ENCODE data around the gene KITLG.
"Not testable (repeated sequence)": the region's sequence is repeated elsewhere in the genome, so short reads cannot be mapped to it uniquely, and the experiment has no call there.

Gene KITLG

DNA sequence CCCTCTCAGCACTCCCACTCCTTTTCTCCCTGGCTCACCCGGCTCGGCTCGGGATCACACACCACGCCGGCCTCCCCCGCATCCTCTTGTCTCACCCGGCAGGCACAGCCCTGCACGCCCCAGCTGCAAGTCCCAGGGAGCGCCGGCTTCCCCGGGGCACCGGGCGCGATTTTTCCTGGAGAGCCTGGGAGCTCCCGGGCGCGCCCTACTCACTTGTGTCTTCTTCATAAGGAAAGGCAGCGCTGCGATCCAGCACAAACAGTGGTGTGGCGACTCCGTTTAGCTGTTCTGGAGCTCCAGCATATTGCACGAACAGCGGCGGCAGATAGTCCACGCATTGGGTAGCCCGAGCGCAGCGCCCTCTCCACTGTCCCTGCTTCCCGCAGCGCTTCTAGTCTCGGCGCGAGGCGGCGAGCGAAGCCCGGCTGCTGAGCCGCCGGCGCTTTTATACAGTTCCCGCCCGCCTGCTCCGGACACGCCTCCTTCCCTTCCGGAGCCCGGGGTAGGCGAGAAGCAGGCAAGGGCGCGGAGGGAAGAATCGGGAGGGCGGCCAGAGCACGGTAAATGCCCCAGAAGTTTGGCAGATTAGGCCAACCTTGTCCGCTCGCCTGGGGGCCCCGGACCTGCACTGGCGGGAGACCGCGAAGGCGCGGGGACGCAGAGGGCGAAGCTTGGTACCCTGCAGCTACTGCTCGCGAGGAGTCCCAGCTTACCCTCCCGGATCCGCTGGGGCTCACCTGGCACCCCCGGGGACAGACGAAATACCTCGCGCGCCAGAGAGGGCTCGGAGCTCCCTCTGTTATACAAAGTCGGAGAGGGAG is at the start of gene KITLG:
Gene KITLG (minus strand): TSS at position 421 of the 821 bp plus-strand sequence. CDS start 193 bp downstream, at position 228.
- DNase-seq: peak; percentile 61

DNA sequence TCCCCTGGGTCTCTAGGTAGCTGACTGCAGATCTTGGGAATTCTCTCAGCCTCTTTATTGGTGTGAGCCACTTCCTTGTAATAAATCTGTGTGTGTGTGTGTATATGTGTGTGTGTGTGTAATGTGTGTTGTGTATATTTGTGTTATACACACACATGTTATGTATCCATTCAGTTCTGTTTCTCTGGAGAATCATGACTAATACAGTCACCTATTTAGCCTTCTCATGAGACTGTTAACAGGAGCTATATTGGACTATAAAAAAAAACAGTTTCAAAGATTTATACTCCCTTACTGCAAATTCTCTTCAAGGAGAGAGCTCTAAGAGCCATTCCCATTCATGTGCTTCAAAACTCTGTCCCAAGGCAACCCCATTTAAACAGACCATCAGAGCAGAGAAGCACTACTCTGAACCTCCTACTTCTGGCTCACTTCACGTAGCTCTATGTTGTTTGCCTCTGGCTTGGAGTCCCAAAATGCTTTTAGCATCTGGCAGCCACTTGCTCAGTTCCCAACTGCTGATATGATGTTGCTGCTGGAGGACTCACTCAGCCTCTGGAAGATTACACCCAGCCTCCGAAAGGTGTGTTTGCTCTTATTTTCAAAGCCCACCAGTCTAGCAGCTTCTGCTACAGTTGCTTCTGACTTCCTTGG is 48.7 kb upstream of the KITLG start:
- no peak for DNase-seq

GRCh38 chr12:88628035-88628434 is 47.8 kb upstream of the KITLG start:
- not testable (repeated sequence) for DNase-seq

DNA sequence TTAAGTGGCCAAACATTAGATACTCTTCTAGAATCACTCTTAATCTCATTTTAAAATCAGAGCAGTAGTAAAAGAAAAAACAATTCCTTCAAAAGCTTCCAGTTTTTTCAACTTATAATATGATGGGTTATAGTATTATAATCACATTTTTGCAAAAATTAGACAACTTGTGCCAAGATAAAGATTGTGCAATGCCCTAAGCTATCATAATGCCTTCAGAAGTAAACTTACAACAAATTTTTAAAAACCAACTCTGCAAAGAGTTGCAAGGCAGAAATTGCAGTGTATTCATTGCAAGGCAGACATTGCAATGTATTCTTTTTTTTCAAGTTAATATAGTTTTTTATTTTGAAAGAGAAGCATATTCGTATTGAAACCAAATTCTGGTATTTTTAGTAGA is 47.2 kb upstream of the KITLG start:
- DNase-seq: no peak

DNA sequence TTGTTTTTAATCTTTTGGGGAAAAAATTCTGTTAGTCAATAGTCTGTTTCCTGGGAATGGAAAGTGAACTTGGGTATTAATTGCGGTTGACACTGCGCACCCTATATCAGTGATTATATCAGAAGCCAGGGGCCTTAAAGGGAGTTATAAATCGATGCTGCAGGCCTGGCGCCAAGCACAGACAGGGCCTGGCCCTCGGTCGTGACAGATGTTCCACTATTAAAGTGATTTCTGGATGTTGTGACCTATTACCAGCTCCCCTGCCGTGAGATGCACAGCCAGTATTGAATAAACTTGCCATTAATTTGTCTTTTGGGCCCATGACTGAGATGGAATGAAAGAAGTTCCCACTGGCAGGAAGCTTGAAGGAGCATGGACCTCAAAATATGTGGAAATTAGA is 45.1 kb upstream of the KITLG start:
- DNase-seq: no peak

GRCh38 chr12:88624911-88625310 is 44.6 kb upstream of the KITLG start:
- DNase-seq: no peak

GRCh38 chr12:88623777-88624548 is 43.7 kb upstream of the KITLG start:
- DNase-seq: no peak

- no peak for DNase-seq
These were observed 37.1 kb upstream of the KITLG start for GRCh38 chr12:88617352-88617751.

DNA sequence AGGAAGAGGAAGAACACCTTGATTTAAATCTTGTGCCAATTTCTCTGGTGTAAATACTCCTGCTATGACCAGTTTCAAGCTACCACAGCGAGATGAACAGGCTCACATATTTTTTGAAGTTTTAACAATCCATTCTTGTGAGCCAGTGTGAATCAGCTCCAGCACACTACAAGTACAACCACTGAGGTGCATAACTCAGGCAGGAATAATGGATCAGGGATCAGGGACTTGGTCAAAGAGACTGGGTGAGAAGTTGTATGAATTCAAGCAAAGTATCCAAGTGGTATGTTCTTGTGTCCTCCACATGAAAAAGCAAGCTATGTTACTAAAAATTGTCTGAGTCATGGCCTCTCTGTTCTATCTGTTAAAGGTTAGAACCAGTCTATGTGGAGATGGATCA is 35.2 kb upstream of the KITLG start:
- DNase-seq: no peak

GRCh38 chr12:88604646-88605045 is 24.4 kb upstream of the KITLG start:
- DNase-seq: no peak

DNA sequence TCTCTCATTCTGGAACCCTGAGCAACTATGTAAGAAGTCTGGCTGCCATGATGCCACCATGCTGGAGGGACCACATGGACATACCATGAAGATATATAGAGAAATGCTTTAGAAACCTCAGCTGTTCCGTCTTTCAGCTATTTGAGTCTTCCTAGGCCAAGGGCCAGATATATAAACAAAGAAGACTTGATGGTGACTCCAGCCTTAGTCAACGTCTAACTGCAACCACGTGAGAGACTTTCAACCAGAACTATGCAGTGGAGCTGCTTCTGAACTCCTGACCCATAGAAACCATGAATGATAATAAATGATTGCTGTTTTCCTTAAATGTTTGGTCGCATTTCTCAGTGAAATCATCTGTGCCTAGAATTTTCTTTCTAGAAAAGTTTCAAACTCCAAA is 20.0 kb upstream of the KITLG start:
- no peak for DNase-seq

GRCh38 chr12:88597365-88597764 is 17.1 kb upstream of the KITLG start:
- no peak for DNase-seq

DNA sequence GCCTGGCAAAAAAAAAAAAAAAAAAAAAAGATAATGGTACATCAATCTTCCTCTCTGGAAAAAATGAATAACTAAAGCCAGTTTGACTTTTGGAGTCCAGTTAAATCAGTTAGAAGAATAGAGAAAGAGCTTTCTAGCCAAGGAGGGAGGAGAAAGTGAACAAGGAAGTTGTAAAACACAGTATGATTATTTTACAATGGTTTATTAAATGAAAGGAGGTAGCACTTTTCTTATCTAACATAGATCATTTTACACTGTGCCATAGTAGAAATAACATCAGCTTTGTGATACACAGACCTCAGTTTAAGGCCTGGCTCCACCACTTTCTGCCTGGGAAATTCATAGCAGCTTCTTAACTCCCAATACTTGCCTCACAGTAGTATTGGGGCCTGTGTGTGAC is 15.4 kb upstream of the KITLG start:
- no peak for DNase-seq

DNA sequence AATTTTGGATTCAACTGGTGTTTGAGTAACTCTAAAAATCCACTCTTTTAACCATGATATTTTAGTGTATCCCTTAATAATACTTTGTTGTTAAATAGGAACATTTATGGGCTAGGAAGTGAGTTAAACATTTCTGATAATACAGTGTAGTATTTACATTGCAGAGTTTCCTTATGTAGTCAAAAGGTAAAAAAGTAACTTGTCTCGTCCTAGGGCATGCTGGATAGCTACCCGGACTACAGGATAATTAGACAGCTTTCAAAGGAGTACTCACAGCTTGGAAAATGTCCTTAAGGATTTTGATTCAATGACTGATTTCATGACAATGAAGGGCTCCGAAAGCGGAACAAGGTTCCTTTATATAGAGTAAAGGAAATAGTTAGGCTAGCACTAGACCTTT is 14.5 kb upstream of the KITLG start:
- DNase-seq: no peak

- no peak for DNase-seq
These were observed 11.1 kb upstream of the KITLG start for GRCh38 chr12:88591343-88591742.

DNA sequence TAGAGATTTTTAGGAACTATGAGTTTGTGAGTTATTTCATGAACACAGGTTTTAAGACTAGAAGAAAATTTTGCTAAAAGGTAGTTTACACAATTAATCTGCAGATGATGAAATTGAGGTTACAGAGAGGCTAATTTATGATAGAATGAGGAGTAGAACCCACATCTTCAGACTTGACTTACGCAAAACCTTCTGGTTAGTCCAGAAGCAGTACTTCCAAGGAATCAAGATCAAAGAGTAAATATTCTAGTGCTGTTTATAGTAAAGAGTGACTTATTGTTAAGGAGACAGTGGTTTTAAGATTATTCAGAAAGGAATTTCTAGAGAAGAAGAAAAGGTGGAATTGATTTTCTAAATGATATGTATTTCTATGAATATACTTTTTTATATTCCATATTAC is 10.6 kb upstream of the KITLG start:
- DNase-seq: no peak

DNA sequence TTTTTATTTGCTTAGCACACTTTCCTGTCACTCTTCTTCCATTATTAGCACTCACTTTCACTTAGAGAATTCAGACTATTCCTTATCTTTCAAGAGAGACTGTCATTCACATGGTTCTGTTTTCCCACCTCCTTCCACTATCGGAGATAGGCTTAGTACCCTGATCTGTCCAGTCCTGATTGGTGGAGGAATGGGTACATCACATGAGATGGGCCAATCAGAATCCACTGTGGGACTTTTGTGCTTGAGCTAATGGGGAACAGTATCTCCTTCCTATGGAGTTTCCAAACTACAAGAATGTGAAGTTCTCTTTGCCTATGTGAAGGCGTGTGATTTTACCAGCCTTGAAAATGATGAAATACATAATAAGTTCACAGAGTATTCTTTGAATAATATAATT is 4.8 kb upstream of the KITLG start:
- DNase-seq: no peak

- no peak for DNase-seq
These were observed 645 bp downstream of the KITLG start for GRCh38 chr12:88579601-88580050.

- peak; percentile 15 for DNase-seq
These were observed 1.1 kb downstream of the KITLG start for GRCh38 chr12:88579161-88579517.

DNA sequence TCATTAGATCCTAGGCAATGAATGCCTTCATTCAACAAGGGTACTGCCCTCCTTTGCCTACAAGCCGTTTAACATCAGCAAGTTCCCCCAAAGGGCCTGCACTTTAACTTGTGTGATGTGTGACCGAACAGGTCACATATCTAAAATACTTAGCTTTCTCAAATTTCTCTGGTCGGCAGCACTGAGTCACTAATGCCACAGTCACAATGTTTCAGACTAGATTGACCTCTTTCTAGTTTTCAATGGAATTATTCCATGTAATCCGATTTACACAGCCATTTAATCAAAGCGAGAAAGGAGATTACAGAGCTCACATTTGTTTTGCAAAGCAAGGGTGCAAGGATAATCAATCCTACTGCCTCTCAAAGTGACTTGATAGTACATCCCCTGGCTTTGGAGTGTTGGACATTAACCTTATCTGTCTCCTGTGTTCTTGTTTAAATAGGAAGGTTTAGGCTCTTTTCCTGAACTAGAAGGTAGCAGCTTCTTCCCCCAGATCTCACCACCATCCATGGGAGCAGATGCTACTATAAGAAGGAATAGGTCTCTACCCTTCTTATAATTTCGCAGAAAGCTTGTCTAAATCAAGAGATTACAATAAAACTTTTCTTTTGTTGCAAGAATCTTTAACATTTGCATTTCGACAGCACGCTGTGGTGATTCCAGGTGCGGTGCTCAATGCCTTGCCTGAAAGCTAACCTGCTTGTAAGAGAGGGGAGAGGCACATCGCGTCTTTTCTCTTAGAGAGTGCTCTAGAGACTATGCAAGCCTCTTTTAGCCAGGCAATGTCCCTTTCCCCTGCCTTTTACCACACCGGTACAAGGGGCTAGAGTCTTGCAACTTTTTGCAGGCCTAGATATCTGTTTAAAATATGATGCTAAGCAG is 1.8 kb downstream of the KITLG start:
- DNase-seq: no peak

DNA sequence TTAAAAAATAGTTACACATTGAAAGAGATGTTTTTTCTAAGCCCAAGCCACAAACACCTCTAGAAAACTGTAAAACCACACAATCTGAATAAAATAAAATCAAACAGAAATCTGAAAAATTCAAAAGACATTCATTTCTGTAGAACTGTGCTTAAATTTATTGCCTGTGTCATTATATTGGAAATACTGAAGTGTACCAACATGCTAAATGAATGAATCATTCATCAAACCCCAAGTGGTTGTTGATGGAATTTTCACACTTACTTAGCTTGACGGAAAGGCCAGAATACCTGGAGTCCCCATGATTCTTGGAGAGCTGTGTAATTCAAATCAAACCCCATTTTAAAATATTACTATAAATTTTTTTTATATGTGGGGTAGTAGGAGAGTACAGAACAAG is 2.7 kb downstream of the KITLG start:
- DNase-seq: no peak

GRCh38 chr12:88576866-88577265 is 3.4 kb downstream of the KITLG start:
- DNase-seq: no peak
